Fibroblast of lung (primary cell): ENCODE data around the gene KIF13A. TPM values are rescaled to one million over a fixed set of nuclear protein-coding genes. Genes with fewer than 3 reads are reported as not detected.

Experiments
- DNase-seq, 2 donors: peaks; one replicate each; pipeline versions ENCODE4 v3.0.0 to v3.0.0-alpha.2; 2010; ENCODE audit warnings: low read depth in 2 of 2
- H2AFZ ChIP-seq: 2 replicates; pipeline ENCODE4 v1.5.1; 2012; ENCODE audit warnings: low read length, control low read depth, inconsistent platforms
- H3K27ac ChIP-seq: 2 replicates; pipeline ENCODE4 v1.5.1; 2011; ENCODE audit warnings: low read length, control low read depth; ENCODE audit not compliant: insufficient read depth
- H3K27me3 ChIP-seq: 2 replicates; pipeline ENCODE4 v1.5.1; 2011; ENCODE audit warnings: mild to moderate bottlenecking, low read length; ENCODE audit not compliant: control insufficient read depth, insufficient read depth
- H3K36me3 ChIP-seq: 2 replicates; pipeline ENCODE4 v1.5.1; 2011; ENCODE audit warnings: low read length; ENCODE audit not compliant: control insufficient read depth, insufficient read depth
- H3K4me1 ChIP-seq: 2 replicates; pipeline ENCODE4 v1.5.1; 2011; ENCODE audit warnings: low read length; ENCODE audit not compliant: control insufficient read depth, insufficient read depth; ENCODE audit errors: extremely low read depth
- H3K4me2 ChIP-seq: 2 replicates; pipeline ENCODE4 v1.5.1; 2011; ENCODE audit warnings: low read length, control low read depth; ENCODE audit not compliant: insufficient read depth; ENCODE audit errors: extremely low read depth
- H3K4me3 ChIP-seq, 4 experiments: fragments of 200-600 bp in 1 of 4; sonication (generic) in 1 of 4; replicated peaks in 1 of 4; 2 replicates each; pipeline ENCODE4 v1.5.1; 2011 to 2016; ENCODE audit warnings: low read length in 4 of 4, low read depth in 3 of 4, mild to moderate bottlenecking in 3 of 4, control low read depth in 2 of 4, inconsistent platforms in 1 of 4, mixed read lengths in 1 of 4; ENCODE audit not compliant: insufficient read depth in 1 of 4; ENCODE audit errors: control extremely low read depth in 1 of 4
- H3K79me2 ChIP-seq: 2 replicates; pipeline ENCODE4 v1.5.1; 2012; ENCODE audit warnings: mild to moderate bottlenecking, low read length, inconsistent platforms; ENCODE audit not compliant: control insufficient read depth, insufficient read depth
- H3K9ac ChIP-seq: 2 replicates; pipeline ENCODE4 v1.5.1; 2011; ENCODE audit warnings: mild to moderate bottlenecking, low read length, control low read depth; ENCODE audit not compliant: insufficient read depth
- H3K9me3 ChIP-seq: 2 replicates; pipeline ENCODE4 v1.5.1; 2012; ENCODE audit warnings: low read depth, low read length; ENCODE audit not compliant: control insufficient read depth, insufficient read depth
- H4K20me1 ChIP-seq: 2 replicates; pipeline ENCODE4 v1.5.1; 2011; ENCODE audit warnings: low read length; ENCODE audit not compliant: control insufficient read depth, insufficient read depth; ENCODE audit errors: extremely low read depth
- CTCF ChIP-seq, 2 donors: IDR thresholded peaks in 1 of 2; conservative IDR thresholded peaks in 1 of 2; 1 replicate in 1 of 2; 2 replicates in 1 of 2; pipeline ENCODE4 v1.5.1; 2011 to 2012; ENCODE audit warnings: low read length in 2 of 2, control low read depth in 1 of 2, inconsistent platforms in 1 of 2, low read depth in 1 of 2, mild to moderate bottlenecking in 1 of 2
- EZH2 ChIP-seq: IDR thresholded peaks from 2 replicates; pipeline ENCODE4 v1.5.1; 2012; ENCODE audit warnings: low read length, control low read depth, mild to moderate bottlenecking; ENCODE audit errors: missing control alignments
- polyA plus RNA-seq, 2 donors: library from polyadenylated mRNA; depleted of rRNA in 1 of 2; stranded (reverse) in 1 of 2; unstranded in 1 of 2; fragments of >200 nt; gene quantifications; 2 replicates each; pipeline ENCODE4 v1.2.1, GENCODE V29; 2011 to 2012; ENCODE audit warnings: missing spikeins in 1 of 2
- total RNA-seq: library from RNA; depleted of rRNA; stranded (reverse); fragments of >200 nt; gene quantifications from 2 replicates; pipeline ENCODE4 v1.2.1, GENCODE V29; 2014

The KIF13A gene
- total and polyA plus RNA-seq, 2 donors (not counting 1 experiment from before 2014, with no cell fraction given) = 52.3 to 114 TPM

- no peak for TF ChIP-seq CTCF (conservative IDR thresholded peaks at IDR 0.05 in 1 of 2, IDR thresholded peaks at IDR 0.05 in 1 of 2; ENCODE audit: low read depth in 1 of 2, low read length in 2 of 2)
- TF ChIP-seq EZH2 = no peak
- Histone ChIP-seq H3K9ac (no peak overlapping the region), H3K4me3 (no peak overlapping the region), H3K36me3 (peaks cover 1% of the 10 kb centered on the region), H3K4me1 (peaks cover 20% of the 10 kb centered on the region), H2AFZ (no peak overlapping the region), H3K27me3 (no peaks in the 10 kb centered on the region), H4K20me1 (no peaks in the 10 kb centered on the region), H3K9me3 (no peaks in the 10 kb centered on the region), H3K27ac (no peak overlapping the region), H3K79me2 (peaks cover 25% of the 10 kb centered on the region), H3K4me2 (peak overlapping the region; percentile 2)
- DNase-seq = peak in 1 of 2 donors; percentile 27
Measured at GRCh38 chr6:17910189-17910588, 77.2 kb downstream of the KIF13A start.

GRCh38 chr6:17908831-17909230 is 78.6 kb downstream of the KIF13A start:
- H3K4me2 ChIP-seq = no peak overlapping the region
- TF ChIP-seq EZH2 = no peak
- no peak for TF ChIP-seq CTCF (conservative IDR thresholded peaks at IDR 0.05 in 1 of 2, IDR thresholded peaks at IDR 0.05 in 1 of 2; ENCODE audit: low read depth in 1 of 2, low read length in 2 of 2)
- peaks cover 20% of the 10 kb centered on the region for H3K79me2 ChIP-seq
- no peaks in the 10 kb centered on the region for H3K36me3 ChIP-seq
- H3K4me1 ChIP-seq = peaks cover 18% of the 10 kb centered on the region
- H3K27me3 ChIP-seq = no peaks in the 10 kb centered on the region
- H2AFZ ChIP-seq = no peak overlapping the region
- no peaks in the 10 kb centered on the region for H4K20me1 ChIP-seq
- H3K9ac ChIP-seq = no peak overlapping the region
- H3K27ac ChIP-seq = peak overlapping the region; percentile 90
- H3K9me3 ChIP-seq = no peaks in the 10 kb centered on the region
- no peak overlapping the region for H3K4me3 ChIP-seq
- DNase-seq = no peak

- Histone ChIP-seq H4K20me1 (no peaks in the 10 kb centered on the region), H3K4me3 (no peak overlapping the region), H3K4me2 (peak overlapping the region; percentile 78), H2AFZ (no peak overlapping the region), H3K9me3 (no peaks in the 10 kb centered on the region), H3K9ac (peak overlapping the region; percentile 27), H3K79me2 (peaks cover 25% of the 10 kb centered on the region), H3K27me3 (no peaks in the 10 kb centered on the region), H3K36me3 (no peaks in the 10 kb centered on the region), H3K4me1 (peaks cover 18% of the 10 kb centered on the region), H3K27ac (peak overlapping the region; percentile 90)
- peak; percentile 98 to 99 for DNase-seq
- peak; percentile 26 to 45 for TF ChIP-seq CTCF (conservative IDR thresholded peaks at IDR 0.05 in 1 of 2, IDR thresholded peaks at IDR 0.05 in 1 of 2; ENCODE audit: low read depth in 1 of 2, low read length in 2 of 2)
- TF ChIP-seq EZH2 = no peak
Measured at GRCh38 chr6:17907406-17908229, 79.8 kb downstream of the KIF13A start.
